SKM-1 (cell line): ENCODE measurements around the gene ZBTB37.
"Not testable (repeated sequence)": the region's sequence is repeated elsewhere in the genome, so short reads cannot be mapped to it uniquely, and the experiment has no call there.

Source experiments
- DNase-seq: peaks from one replicate; lab custom pipeline; 2025; ENCODE audit not compliant: unreplicated experiment; lab: John Stamatoyannopoulos, UW

The ZBTB37 gene

DNA sequence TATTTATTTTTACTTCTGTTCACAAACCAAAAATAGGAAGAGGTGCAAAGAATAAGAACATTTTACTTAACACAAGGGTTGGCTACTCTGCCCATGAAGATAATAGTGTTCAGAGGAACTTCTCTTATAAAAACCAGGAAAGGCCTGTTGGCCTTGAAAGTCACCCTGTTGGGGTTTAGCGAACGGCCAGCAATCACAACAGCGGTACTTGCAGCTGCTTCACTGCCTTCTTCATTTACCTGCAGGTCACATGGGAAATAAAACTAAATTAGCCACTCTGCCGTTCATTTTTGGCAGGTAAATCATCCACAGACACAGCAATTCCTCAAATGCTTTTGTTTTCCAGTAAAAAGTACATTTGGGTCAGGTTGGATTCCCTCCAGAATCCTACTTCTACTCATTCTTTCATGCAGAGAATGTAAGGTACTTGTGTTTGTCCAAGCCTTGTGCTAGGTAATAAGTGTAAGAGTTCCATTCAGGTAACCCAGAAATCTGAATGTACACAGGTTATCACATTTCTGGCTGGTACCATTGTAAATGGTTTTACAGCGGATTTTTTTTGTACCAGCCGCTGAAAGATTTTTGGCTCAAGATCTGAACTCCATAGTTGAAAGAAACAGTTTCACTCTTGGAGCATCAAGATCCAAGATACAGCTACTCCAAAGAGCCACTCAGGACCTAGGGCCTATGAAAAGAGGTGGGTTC is 35.8 kb downstream of the ZBTB37 start:
- DNase-seq = no peak

DNA sequence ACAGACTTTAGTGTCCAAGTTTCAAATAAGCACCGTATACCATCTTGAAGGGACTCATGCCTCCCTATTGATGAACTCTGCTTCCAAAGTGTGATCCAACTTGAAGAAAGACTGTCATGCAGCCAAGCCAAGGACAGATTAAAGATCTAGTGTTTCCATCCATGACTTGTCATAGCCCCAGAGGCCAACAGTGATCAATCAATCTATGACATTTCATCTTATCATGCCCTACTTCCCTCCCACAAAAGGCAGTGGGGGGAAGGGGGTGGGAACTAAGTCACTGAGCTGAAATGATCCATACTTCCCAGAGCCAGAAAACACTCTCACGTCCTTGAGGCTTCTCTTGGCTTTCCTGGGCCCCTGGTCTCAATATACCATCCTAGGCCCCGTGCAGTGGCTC is 44.9 kb downstream of the ZBTB37 start:
- no peak for DNase-seq

DNA sequence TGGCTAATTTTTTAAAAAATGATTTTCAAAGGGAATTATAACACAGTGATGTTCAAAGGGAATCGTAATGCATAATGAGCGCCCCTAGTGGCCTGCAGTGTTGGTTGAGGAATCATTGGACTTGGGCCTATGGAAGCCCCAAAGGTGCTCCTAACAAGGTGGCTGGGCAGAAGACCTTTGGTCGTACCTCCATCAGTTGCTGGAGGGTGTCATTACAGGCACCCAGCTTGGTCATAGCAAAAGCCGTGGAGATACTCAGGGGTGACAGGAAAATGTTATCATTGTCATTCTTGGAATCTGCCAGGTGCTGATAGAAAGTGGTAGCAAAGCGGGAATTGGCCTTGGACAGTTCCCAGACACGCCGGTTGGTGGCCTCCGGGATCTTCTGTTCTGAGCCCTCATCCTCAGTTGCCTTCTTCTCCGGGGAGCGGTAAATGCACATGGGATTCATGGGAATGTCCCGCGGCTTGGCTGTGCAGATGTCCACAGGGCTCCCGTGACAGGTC is 46.2 kb downstream of the ZBTB37 start:
- peak; percentile 35 for DNase-seq

DNA sequence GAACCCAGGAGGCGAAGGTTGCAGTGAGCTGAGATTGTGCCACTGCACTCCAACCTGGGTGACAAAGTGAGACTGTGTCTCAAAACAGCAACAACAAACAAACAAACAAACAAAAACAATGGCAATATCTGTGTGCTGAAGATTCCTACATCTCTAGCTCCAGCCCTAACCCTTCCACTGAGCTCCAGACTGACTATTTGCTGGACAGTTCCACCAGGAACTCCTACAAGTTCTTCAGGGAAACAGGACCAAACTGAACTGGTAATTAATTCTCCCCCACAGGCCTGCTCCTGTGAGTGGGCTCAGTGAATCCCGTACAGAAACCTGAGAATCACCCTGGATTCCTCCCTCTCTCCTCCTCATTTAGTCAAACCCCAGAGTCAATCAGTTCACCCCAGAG is 47.4 kb downstream of the ZBTB37 start:
- DNase-seq = no peak

DNA sequence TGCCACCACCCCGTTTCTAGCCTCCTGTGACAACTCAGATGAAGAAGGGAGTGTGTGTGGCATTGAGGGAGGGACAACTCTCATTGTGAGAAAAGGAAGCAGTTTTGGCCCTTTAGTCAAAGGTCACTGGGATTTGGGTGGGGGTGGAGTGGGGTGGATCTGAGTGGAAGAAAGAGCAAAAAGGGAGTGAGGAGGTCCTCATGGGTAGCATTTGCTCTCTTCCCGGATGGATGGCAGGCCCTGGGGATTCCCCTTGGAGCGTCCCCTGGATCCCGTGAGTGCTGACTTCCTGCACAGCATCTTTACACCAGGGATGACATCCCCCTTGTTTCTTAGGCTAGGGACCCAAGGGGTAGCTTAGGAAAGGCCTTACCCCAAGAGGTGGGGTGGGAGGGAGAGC is 48.5 kb downstream of the ZBTB37 start:
- no peak for DNase-seq

DNA sequence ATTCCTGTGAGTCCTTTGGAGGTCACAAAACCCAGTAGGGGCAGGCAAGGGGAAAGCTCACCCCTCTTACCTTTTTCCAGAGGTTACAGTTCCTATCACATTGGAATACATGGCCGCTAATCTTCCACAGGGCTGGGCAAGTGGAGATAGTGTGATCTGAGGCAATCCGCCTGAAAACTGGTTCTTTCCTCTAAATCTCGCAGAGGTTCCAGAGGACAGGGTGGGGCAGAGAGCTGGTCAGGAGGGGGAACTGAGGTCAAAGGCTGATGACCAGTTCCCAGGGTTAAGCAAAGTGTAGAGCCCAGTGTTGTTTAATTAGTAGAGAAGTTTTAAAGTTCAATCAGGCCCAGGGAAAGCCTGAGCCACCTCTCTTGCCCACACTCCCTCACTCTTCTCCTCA is 49.0 kb downstream of the ZBTB37 start, which contains the start of gene SERPINC1:
TSS of gene SERPINC1 (minus strand) at position 179 of the 400 bp plus-strand sequence. CDS start at position 111, 68 bp downstream.
- DNase-seq = no peak

DNA sequence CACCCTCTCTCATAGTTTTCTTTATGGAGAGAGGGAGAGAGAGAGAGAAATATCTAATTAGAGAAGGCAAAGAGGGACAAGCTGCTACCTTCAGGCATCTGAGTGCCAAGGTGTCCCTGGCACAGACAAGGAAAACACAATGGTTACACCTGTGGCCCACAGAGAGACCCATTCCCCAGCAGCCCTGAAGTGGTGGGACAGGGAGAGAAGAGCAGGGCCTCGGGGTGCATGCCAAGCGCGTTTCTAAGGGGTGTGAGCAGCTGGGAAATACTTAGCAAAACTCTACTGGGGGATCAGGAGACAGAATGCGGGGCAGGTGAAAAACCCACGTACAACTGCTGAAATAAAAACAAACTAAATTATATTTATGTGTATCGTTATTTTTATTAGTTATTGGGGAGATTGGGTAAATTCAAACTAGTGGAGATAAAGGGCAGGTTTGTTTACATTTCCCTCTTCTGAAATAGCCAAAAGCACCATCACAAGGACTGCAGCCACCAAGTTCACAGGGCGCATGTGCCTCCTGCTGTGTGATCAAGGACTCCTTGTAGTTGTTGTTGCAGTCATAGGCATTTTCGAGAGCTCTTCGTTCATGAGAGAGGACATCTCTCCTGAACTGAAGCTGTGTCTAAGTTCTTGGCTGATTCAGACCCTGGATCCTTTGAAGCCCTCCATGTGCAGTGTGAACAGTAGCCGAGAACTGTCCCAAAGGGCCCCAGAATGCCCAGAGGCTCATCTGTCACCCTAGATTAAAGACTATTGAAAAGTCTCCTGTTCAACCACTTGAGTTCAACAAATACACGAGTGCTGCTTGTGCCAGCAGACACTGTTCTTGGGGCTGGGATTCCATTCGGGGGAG is 49.7 kb downstream of the ZBTB37 start:
- DNase-seq = no peak

DNA sequence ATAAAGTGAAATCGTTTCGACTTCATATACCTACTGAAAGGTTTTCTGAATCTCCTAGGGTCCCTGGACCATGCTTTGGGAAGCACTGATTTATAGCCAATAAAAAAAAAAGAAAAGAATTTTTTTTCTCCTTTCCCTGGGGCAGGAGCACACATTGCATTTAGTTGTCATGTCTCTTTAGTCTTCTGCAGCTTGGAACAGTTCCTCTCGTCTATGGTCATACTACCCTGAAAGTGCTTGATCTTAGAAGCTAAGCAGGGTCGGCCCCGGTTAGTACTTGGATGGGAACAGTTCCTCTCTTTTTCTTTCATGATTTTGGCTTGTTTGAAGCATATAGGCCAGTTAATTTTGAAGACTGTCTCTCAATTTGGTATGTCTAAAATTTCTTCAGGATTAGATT is 52.7 kb downstream of the ZBTB37 start:
- no peak for DNase-seq

DNA sequence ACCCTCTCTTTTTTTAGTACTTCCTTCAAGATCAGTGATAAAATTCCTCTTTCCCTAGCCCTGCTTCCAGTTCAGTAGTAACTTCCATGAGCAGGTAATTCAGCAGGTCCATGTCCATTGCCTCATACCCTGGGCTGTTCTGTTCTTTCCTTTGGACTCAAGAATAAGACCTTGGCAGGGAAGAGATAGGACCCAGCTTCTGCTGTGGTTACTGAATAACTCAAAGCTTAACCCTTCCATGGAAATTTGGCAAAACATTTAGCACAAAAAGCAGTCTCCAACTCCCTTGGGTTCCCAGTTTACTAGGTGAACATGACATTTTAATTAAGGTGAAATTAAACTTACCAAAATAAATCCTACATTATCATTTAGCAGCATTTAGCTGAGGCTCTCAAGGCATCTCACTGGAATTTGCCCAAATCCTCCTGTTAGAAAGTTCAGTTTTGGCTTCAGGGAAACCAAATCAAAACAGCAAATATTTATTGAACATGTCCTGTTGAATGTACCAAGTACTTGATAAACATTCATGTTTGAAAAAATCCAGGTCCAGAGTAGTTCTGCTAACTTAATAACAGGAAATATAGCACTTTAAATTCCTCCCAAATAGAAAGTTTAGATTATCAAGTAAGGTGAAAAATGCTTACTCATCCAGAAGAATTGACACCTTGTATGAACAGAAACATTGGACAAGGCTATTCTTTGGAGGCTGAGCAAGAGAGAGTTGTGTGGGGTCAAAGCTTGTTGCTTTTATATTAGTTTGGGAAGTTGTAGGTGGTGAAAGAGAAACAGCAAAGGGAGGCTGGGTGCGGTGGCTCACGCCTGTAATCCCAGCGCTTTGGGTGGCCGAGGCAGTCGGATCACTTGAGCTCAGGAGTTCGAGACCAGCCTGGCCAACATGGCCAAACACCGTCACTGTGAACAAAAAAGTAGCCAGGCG is 57.4 kb downstream of the ZBTB37 start:
- DNase-seq = no peak

DNA sequence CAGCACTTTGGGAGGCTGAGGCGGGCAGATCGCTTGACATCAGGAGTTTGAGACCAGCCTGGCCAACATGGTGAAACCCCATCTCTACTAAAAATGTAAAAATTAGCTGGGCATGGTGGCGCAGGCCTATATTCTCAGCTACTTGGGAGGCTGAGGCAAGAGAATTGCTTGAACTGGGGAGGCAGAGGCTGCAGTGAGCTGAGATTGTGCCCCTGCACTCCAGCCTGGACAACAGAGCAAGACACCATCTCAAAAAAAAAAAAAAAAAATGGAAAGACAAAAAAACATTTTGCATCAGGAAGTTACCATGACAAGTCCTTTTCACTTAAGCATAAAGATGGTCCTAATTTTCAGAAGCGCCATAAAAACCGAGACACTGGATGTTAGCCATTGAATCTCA is 62.4 kb downstream of the ZBTB37 start:
- not testable (repeated sequence) for DNase-seq

DNA sequence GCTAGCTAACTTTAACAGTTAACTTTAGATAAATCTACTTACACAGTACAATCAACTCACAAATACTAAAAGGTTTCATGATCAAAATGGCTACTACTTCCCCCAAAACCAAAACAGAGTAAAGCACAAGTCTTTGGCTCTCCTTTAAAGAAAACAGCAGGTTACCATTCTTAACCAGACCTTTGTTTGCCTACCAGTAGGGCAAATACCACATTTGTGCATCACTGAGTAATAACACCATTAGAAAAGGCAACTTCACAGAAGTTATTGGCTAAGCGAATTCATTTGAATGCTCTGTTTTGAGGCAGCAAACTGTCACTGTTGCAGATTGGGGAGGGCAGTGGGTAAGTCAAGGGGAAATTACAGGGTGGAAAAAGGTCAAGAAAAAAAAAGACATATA is 66.3 kb downstream of the ZBTB37 start:
- DNase-seq = no peak

DNA sequence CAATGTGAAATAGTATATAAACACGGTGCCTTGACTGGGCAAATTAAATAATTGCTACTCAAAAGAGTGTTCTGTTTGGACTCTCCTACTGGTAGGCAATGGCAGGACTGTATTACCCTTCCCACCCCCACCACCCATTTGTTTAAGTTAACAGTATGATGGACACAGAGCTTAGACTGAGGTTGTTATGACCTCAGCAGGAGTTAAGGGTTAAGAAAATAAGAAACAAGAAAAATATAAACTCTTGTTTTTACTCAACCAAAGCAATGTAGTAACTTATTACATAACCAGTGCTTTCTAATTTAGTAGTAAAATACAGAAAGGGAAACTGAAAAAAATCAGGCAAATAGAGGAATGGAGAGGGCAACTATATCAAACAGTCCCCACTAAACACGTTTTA is 68.9 kb downstream of the ZBTB37 start:
- DNase-seq = no peak

DNA sequence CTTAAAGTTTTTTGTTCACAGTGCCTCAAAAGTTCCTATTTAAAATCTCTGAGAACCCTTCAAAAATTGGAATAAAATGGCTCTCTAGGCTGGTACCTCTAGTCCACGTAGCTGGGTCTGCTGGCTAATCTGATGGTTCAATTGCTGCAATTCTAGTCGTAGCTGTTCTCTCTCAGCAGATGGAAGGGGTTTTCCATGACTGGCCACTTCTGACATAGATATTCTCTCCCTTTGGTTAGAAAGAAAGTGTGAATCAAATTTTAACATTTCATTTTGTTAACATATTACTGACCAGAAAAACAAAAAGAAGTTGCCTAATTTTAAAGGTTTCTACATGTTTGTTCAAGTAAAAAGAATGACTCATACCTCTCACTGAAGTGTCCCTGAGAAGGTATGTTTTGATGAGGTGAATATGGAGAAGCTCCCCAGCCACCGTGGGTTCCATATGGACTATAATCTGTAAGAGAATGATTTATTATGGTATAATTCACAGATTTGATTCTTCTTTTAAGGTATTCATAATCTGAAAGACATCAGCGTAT is 78.3 kb downstream of the ZBTB37 start:
- DNase-seq = no peak

DNA sequence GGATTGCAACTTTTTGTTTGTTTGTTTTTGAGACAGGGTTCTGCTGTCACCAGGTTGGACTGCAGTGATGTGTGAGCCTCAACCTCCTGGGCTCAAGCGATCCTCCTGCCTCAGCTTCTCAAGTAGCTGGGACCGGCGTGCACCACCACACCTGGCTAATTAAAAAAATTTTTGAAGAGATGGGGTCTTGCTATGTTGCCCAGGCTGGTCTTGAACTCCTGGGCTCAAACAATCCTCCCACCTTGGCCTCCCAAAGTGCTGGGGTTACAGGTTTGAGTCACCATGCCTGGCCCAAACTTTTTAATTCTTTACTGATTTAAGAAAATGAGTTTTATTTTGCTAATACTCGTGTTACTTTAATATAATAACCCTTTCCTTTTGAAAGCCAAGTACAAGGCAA is 80.4 kb downstream of the ZBTB37 start:
- no peak for DNase-seq
